Karpas-422 (cell line): ENCODE results near the gene USF2. TPM values are rescaled to one million over a fixed set of nuclear protein-coding genes. Genes with fewer than 3 reads are reported as not detected.
"Not testable (repeated sequence)": the region's sequence is repeated elsewhere in the genome, so short reads cannot be mapped to it uniquely, and the experiment has no call there.

Experiments
- DNase-seq: peaks from one replicate; pipeline ENCODE4 v3.0.0-alpha.2; 2015
- H2AFZ ChIP-seq: fragments of 200-600 bp; sonication (generic); 2 replicates; pipeline ENCODE4 v1.6.1; 2014; ENCODE audit warnings: antibody characterized with exemption, low read length, mixed read lengths
- H3K27ac ChIP-seq: fragments of 200-600 bp; sonication (generic); 2 replicates; pipeline ENCODE4 v1.5.1; 2014; ENCODE audit warnings: mild to moderate bottlenecking, low read length, moderate library complexity
- H3K27me3 ChIP-seq: fragments of 200-600 bp; sonication (generic); 2 replicates; pipeline ENCODE4 v1.6.1; 2014; ENCODE audit warnings: low read length, mixed read lengths
- H3K36me3 ChIP-seq: fragments of 200-600 bp; sonication (generic); 2 replicates; pipeline ENCODE4 v1.6.1; 2014; ENCODE audit warnings: low read length, mixed read lengths; ENCODE audit not compliant: insufficient read depth
- H3K4me1 ChIP-seq: fragments of 200-600 bp; sonication (generic); 2 replicates; pipeline ENCODE4 v1.6.1; 2014; ENCODE audit warnings: mild to moderate bottlenecking, low read length, mixed read lengths
- H3K4me2 ChIP-seq: fragments of 200-600 bp; sonication (generic); 2 replicates; pipeline ENCODE4 v1.6.1; 2014; ENCODE audit warnings: low read length, low read depth, mild to moderate bottlenecking; ENCODE audit not compliant: poor library complexity, severe bottlenecking
- H3K4me3 ChIP-seq: fragments of 200-600 bp; sonication (generic); 2 replicates; pipeline ENCODE4 v1.5.1; 2014; ENCODE audit warnings: mild to moderate bottlenecking, antibody characterized with exemption, low read length, mixed read lengths
- H3K79me2 ChIP-seq: fragments of 200-600 bp; sonication (generic); 2 replicates; pipeline ENCODE4 v1.6.1; 2014; ENCODE audit warnings: mild to moderate bottlenecking, low read length, mixed read lengths
- H3K9ac ChIP-seq: fragments of 200-600 bp; sonication (generic); 2 replicates; pipeline ENCODE4 v1.6.0; 2014; ENCODE audit warnings: low read length
- H3K9me2 ChIP-seq: fragments of 200-600 bp; sonication (generic), shearing (Covaris generic); replicated peaks from 2 replicates; pipeline ENCODE4 v1.6.0; 2014; ENCODE audit warnings: mild to moderate bottlenecking, low read length, moderate library complexity; ENCODE audit not compliant: insufficient read depth
- H3K9me3 ChIP-seq: fragments of 300-700, 200-600 bp; sonication (generic); 2 replicates; pipeline ENCODE4 v1.6.1; 2014; ENCODE audit warnings: low read length, mixed read lengths
- H4K20me1 ChIP-seq: fragments of 200-600 bp; sonication (generic); 2 replicates; pipeline ENCODE4 v1.6.1; 2014; ENCODE audit warnings: mild to moderate bottlenecking, antibody characterized with exemption, low read length, low read depth; ENCODE audit not compliant: insufficient read depth
- total RNA-seq: library from RNA; depleted of rRNA; stranded (reverse); fragments of >200 nt; shearing (Covaris generic); gene quantifications from 2 replicates; pipeline ENCODE4 v1.2.3, GENCODE V29; 2014; ENCODE audit warnings: low replicate concordance

USF2 gene
- total RNA-seq, 1 experiment from 2014 or later, result 97.9 TPM

GRCh38 chr19:35281303-35281702 is 12.5 kb downstream of the USF2 start:
- DNase-seq, result no peak
- Histone ChIP-seq H3K4me3 (no peak overlapping the region), H3K79me2 (no peaks in the 10 kb centered on the region), H3K9me3 (no peaks in the 10 kb centered on the region), H3K27ac (no peak overlapping the region), H4K20me1 (peaks cover 2% of the 10 kb centered on the region; the same call in 1 of the 2 replicates), H3K27me3 (no peaks in the 10 kb centered on the region), H3K4me2 (no peak overlapping the region), H2AFZ (no peak overlapping the region), H3K36me3 (no peaks in the 10 kb centered on the region; the same call in 1 of the 2 replicates), H3K9ac (no peak overlapping the region), H3K4me1 (peaks cover 14% of the 10 kb centered on the region), H3K9me2 (no peaks in the 10 kb centered on the region)

- Histone ChIP-seq H3K79me2 (no peaks in the 10 kb centered on the region), H3K4me1 (peaks cover 14% of the 10 kb centered on the region), H3K4me3 (no peak overlapping the region), H3K27ac (no peak overlapping the region), H3K36me3 (no peaks in the 10 kb centered on the region), H3K9me2 (no peaks in the 10 kb centered on the region), H3K9ac (no peak overlapping the region), H2AFZ (no peak overlapping the region), H3K4me2 (no peak overlapping the region), H3K9me3 (no peaks in the 10 kb centered on the region), H4K20me1 (no peaks in the 10 kb centered on the region), H3K27me3 (no peaks in the 10 kb centered on the region)
- no peak for DNase-seq
These were observed 15.7 kb downstream of the USF2 start for GRCh38 chr19:35284153-35285094.

DNA sequence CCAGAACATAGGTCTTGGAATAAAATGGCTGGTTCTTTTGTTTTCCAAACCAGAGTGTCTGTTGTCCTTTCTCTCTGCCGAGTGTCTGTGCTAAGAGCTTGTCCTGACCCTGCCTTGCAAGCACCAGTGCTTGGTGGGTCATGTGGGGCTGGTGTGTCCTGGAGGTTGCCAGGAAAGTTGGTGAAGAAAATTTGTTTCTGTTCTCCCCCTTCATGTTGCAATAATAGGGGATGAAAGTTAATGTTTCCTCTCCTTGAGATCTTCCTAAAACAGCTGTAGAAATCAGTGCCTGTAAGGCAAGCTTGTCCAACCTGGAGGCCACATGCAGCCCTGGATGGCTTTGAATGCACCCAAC is 16.3 kb downstream of the USF2 start:
- no peak overlapping the region for H3K27ac ChIP-seq
- H3K36me3 ChIP-seq, result no peaks in the 10 kb centered on the region
- H3K9ac ChIP-seq, result no peak overlapping the region
- H3K4me1 ChIP-seq, result peaks cover 14% of the 10 kb centered on the region
- H3K4me2 ChIP-seq, result no peak overlapping the region
- no peaks in the 10 kb centered on the region for H3K79me2 ChIP-seq
- no peaks in the 10 kb centered on the region for H3K9me2 ChIP-seq
- no peak for DNase-seq
- H3K9me3 ChIP-seq, result no peaks in the 10 kb centered on the region
- H4K20me1 ChIP-seq, result no peaks in the 10 kb centered on the region
- no peak overlapping the region for H3K4me3 ChIP-seq
- H3K27me3 ChIP-seq, result no peaks in the 10 kb centered on the region
- no peak overlapping the region for H2AFZ ChIP-seq

DNA sequence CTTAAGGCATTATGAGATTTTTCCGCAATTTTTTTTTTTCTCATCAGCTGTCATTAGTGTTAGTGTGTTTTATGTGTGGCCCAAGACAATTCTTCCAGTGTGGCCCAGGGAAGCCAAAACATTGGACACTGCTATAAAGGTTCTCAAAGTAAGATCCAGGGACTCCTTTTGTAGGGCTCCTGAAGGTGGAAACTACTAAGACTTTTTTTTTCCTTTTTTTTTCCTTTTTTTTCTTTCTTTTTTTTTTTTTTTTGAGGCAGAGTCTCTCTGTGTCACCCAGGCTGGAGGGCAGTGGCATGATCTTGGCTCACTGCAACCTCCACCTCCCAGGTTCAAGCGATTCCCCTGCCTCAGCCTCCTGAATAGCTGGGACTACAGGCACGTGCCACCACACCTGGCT is 16.7 kb downstream of the USF2 start:
- H3K4me1 ChIP-seq, result peaks cover 12% of the 10 kb centered on the region
- not testable (repeated sequence) for H3K9me2 ChIP-seq, H3K4me2 ChIP-seq, H3K36me3 ChIP-seq, H3K79me2 ChIP-seq, H3K9me3 ChIP-seq, H3K27ac ChIP-seq, H4K20me1 ChIP-seq, H3K4me3 ChIP-seq, DNase-seq, H3K9ac ChIP-seq, H3K27me3 ChIP-seq, H2AFZ ChIP-seq

DNA sequence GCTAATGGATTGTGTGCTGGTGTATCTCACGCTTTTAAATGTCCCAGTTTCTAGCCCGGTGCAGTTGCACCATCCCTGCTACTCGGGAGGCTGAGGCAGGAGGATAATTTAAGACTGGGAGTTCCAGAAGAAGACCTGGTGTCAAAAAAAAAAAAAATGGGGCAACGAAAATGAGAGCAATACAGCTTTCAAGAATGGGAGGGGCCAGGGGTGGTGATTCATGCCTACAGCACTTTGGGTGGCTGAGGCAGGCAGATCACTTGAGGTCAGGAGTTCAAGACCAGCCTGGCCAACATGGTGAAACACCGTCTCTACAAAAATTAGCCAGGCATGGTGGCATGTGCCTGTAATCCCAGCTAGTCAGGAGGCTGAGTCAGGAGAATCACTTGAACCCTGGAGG is 17.3 kb downstream of the USF2 start:
- not testable (repeated sequence) for H3K4me2 ChIP-seq, H3K4me3 ChIP-seq, H3K9me3 ChIP-seq, H4K20me1 ChIP-seq, H3K27me3 ChIP-seq, H3K79me2 ChIP-seq, H3K4me1 ChIP-seq, H3K9me2 ChIP-seq, H3K27ac ChIP-seq, H3K9ac ChIP-seq, H2AFZ ChIP-seq, H3K36me3 ChIP-seq, DNase-seq

DNA sequence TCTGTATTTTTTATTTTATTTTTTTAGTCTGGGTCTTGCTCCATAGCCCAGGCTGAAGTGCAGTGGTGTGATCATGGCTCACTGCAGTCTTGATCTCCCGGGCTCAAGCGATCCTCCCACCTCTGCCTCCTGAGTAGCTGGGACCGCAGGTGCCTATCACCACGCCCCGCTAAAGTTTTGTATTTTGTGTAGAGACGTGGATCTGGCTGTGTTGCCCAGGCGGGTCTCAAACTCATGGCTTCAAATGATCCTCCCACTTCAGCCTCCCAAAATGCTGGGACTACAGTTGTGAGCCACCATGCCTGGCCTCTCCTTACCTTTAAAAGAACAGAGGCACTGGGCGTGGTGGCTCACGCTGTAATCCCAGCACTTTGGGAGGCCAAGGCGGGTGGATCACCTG is 19.0 kb downstream of the USF2 start:
- H3K4me2 ChIP-seq, result no peak overlapping the region
- H3K9ac ChIP-seq, result no peak overlapping the region
- no peak overlapping the region for H2AFZ ChIP-seq
- peaks cover 16% of the 10 kb centered on the region for H3K4me1 ChIP-seq
- no peaks in the 10 kb centered on the region for H3K27me3 ChIP-seq
- H3K36me3 ChIP-seq, result no peaks in the 10 kb centered on the region
- H3K79me2 ChIP-seq, result no peaks in the 10 kb centered on the region
- no peaks in the 10 kb centered on the region for H3K9me2 ChIP-seq
- no peaks in the 10 kb centered on the region for H4K20me1 ChIP-seq
- H3K9me3 ChIP-seq, result no peaks in the 10 kb centered on the region
- no peak overlapping the region for H3K4me3 ChIP-seq
- no peak overlapping the region for H3K27ac ChIP-seq
- DNase-seq, result no peak

DNA sequence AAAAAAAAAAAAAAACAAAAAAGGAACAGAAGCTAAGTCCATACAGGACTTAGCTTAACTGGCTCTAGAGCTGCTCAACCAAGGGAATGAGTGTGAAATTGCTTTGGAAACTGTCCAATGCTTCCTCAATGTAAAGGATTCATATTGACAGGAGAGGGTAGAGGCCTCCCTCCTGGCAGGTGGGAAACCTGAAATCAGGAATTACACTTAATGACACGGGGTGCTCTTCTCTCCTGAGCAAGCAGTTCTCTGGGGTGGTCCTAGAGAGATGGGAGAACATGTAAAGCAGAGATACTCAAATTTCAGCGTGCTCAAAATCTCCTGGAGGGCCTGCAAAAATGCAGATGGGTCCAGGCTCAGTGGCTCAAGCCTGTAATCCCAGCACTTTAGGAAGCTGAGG is 19.6 kb downstream of the USF2 start:
- no peak overlapping the region for H3K4me2 ChIP-seq
- DNase-seq, result no peak
- H3K9me3 ChIP-seq, result no peaks in the 10 kb centered on the region
- no peaks in the 10 kb centered on the region for H3K27me3 ChIP-seq
- no peak overlapping the region for H2AFZ ChIP-seq
- peaks cover 18% of the 10 kb centered on the region for H3K4me1 ChIP-seq
- H3K36me3 ChIP-seq, result no peaks in the 10 kb centered on the region
- H3K79me2 ChIP-seq, result no peaks in the 10 kb centered on the region
- H4K20me1 ChIP-seq, result no peaks in the 10 kb centered on the region
- no peak overlapping the region for H3K4me3 ChIP-seq
- H3K27ac ChIP-seq, result no peak overlapping the region
- no peak overlapping the region for H3K9ac ChIP-seq
- no peaks in the 10 kb centered on the region for H3K9me2 ChIP-seq

GRCh38 chr19:35288906-35289305 is 20.1 kb downstream of the USF2 start:
- no peaks in the 10 kb centered on the region for H3K36me3 ChIP-seq
- peaks cover 19% of the 10 kb centered on the region for H3K4me1 ChIP-seq
- no peaks in the 10 kb centered on the region for H3K27me3 ChIP-seq
- H3K9me2 ChIP-seq, result no peaks in the 10 kb centered on the region
- DNase-seq, result no peak
- H3K4me3 ChIP-seq, result no peak overlapping the region
- no peaks in the 10 kb centered on the region for H3K79me2 ChIP-seq
- no peak overlapping the region for H3K4me2 ChIP-seq
- no peak overlapping the region for H3K27ac ChIP-seq
- no peak overlapping the region for H3K9ac ChIP-seq
- H3K9me3 ChIP-seq, result no peaks in the 10 kb centered on the region
- no peaks in the 10 kb centered on the region for H4K20me1 ChIP-seq
- no peak overlapping the region for H2AFZ ChIP-seq
